ENCODE data around the gene ALPI. TPM values are rescaled to one million over a fixed set of nuclear protein-coding genes. Genes with fewer than 3 reads are reported as not detected.

Gene ALPI
- total RNA-seq, 1 donor from 2014 or later, result not detected

- no peak for TF ChIP-seq CTCF (IDR thresholded peaks at IDR 0.05; ENCODE audit: insufficient read depth, low read length, poor library complexity, severe bottlenecking)
- no peak for DNase-seq (ENCODE audit: low read depth)
- Histone ChIP-seq H3K27me3 (ENCODE audit: control insufficient read depth, insufficient read depth, low read length) (peaks cover 72% of the 10 kb centered on the region), H3K36me3 (ENCODE audit: control insufficient read depth, insufficient read depth, low read length) (no peaks in the 10 kb centered on the region), H3K4me3 (ENCODE audit: low read depth, low read length) (no peak overlapping the region)
Observed at GRCh38 chr2:232417489-232417888, 38.5 kb upstream of the ALPI start.

- H3K36me3 ChIP-seq (ENCODE audit: control insufficient read depth, insufficient read depth, low read length), result no peaks in the 10 kb centered on the region
- H3K4me3 ChIP-seq (ENCODE audit: low read depth, low read length), result no peak overlapping the region
- TF ChIP-seq CTCF (IDR thresholded peaks at IDR 0.05; ENCODE audit: insufficient read depth, low read length, poor library complexity, severe bottlenecking), result no peak
- peaks cover 69% of the 10 kb centered on the region for H3K27me3 ChIP-seq (ENCODE audit: control insufficient read depth, insufficient read depth, low read length)
- no peak for DNase-seq (ENCODE audit: low read depth)
Observed at GRCh38 chr2:232418056-232418455, 37.9 kb upstream of the ALPI start.

GRCh38 chr2:232418466-232419244 is 37.3 kb upstream of the ALPI start:
- no peak overlapping the region for H3K4me3 ChIP-seq (ENCODE audit: low read depth, low read length)
- no peak for TF ChIP-seq CTCF (IDR thresholded peaks at IDR 0.05; ENCODE audit: insufficient read depth, low read length, poor library complexity, severe bottlenecking)
- no peaks in the 10 kb centered on the region for H3K36me3 ChIP-seq (ENCODE audit: control insufficient read depth, insufficient read depth, low read length)
- H3K27me3 ChIP-seq (ENCODE audit: control insufficient read depth, insufficient read depth, low read length), result peaks cover 68% of the 10 kb centered on the region
- no peak for DNase-seq (ENCODE audit: low read depth)

- Histone ChIP-seq H3K4me3 (ENCODE audit: low read depth, low read length) (no peak overlapping the region), H3K36me3 (ENCODE audit: control insufficient read depth, insufficient read depth, low read length) (no peaks in the 10 kb centered on the region), H3K27me3 (ENCODE audit: control insufficient read depth, insufficient read depth, low read length) (peaks cover 69% of the 10 kb centered on the region)
- no peak for DNase-seq (ENCODE audit: low read depth)
- TF ChIP-seq CTCF (IDR thresholded peaks at IDR 0.05; ENCODE audit: insufficient read depth, low read length, poor library complexity, severe bottlenecking), result no peak
Observed at GRCh38 chr2:232419245-232420072, 36.5 kb upstream of the ALPI start.

GRCh38 chr2:232420073-232420454 is 35.9 kb upstream of the ALPI start:
- Histone ChIP-seq H3K4me3 (ENCODE audit: low read depth, low read length) (no peak overlapping the region), H3K36me3 (ENCODE audit: control insufficient read depth, insufficient read depth, low read length) (no peaks in the 10 kb centered on the region)

More at GRCh38 chr2:232420073-232420454, 35.9 kb upstream of the ALPI start:
- no peak for DNase-seq (ENCODE audit: low read depth)
- no peak for TF ChIP-seq CTCF (IDR thresholded peaks at IDR 0.05; ENCODE audit: insufficient read depth, low read length, poor library complexity, severe bottlenecking)
- peaks cover 71% of the 10 kb centered on the region for H3K27me3 ChIP-seq (ENCODE audit: control insufficient read depth, insufficient read depth, low read length)
